K562 (cell line): ENCODE data around the gene PRR7. TPM values are rescaled to one million over a fixed set of nuclear protein-coding genes. Genes with fewer than 3 reads are reported as not detected.

ENCODE experiments used
- EHMT2 ChIP-seq: fragments of 450-650 bp; IDR thresholded peaks from 2 replicates; pipeline ENCODE4 v1.6.1; 2018; ENCODE audit warnings: antibody characterized with exemption
- HMGXB4 ChIP-seq: sonication (generic); formaldehyde crosslinking; IDR thresholded peaks from 2 replicates; pipeline ENCODE4 v1.8.1; 2023; ENCODE audit warnings: mild to moderate bottlenecking, missing genetic modification reagents
- IFI16 ChIP-seq: fragments of 250-450 bp; sonication (Bioruptor Pico); IDR thresholded peaks from 2 replicates; pipeline ENCODE4 v2.1.2; 2022; ENCODE audit warnings: mild to moderate bottlenecking, inconsistent platforms
- JUNB ChIP-seq: fragments of 450-650 bp; formaldehyde crosslinking; conservative IDR thresholded peaks from 2 replicates; pipeline ENCODE4 v1.4.0; 2020; ENCODE audit warnings: mild to moderate bottlenecking
- MAZ ChIP-seq, 2 experiments: fragments of 450-650 bp in 1 of 2; sonication (generic) in 1 of 2; formaldehyde crosslinking; IDR thresholded peaks in 1 of 2; conservative IDR thresholded peaks in 1 of 2; 2 replicates each; pipeline versions ENCODE4 v1.4.0 to v1.5.0; 2020; ENCODE audit warnings: mild to moderate bottlenecking in 1 of 2, missing genetic modification reagents in 1 of 2
- RCOR1 ChIP-seq, 2 experiments: IDR thresholded peaks; 2 replicates each; pipeline ENCODE4 v1.6.1; 2012; ENCODE audit warnings: low read depth in 2 of 2, low read length in 2 of 2, borderline replicate concordance in 1 of 2, improper control_type of control experiment in 1 of 2
- REST ChIP-seq, 2 experiments: fragments of 450-650 bp; formaldehyde crosslinking in 1 of 2; IDR thresholded peaks; 2 replicates each; pipeline versions ENCODE4 v1.4.0 to v1.6.1; 2014 to 2020; ENCODE audit warnings: mild to moderate bottlenecking in 2 of 2, borderline replicate concordance in 1 of 2, low read depth in 1 of 2
- RNF219 ChIP-seq: fragments of 250-450 bp; sonication (Bioruptor Pico); IDR thresholded peaks from 2 replicates; pipeline ENCODE4 v1.5.0; 2022; ENCODE audit warnings: mild to moderate bottlenecking
- SP2 ChIP-seq: IDR thresholded peaks from 2 replicates; pipeline ENCODE4 v1.6.1; 2011; ENCODE audit warnings: mild to moderate bottlenecking, low read depth, low read length, moderate library complexity; ENCODE audit not compliant: poor library complexity, severe bottlenecking; ENCODE audit errors: extremely low read depth
- ZNF184 ChIP-seq: sonication (generic); formaldehyde crosslinking; IDR thresholded peaks from 2 replicates; pipeline ENCODE4 v1.5.0; 2020; ENCODE audit warnings: missing genetic modification reagents
- ZNF695 ChIP-seq: fragments of 450-650 bp; formaldehyde crosslinking; IDR thresholded peaks from 2 replicates; pipeline ENCODE4 v1.4.0; 2020; ENCODE audit warnings: mild to moderate bottlenecking, moderate library complexity
- ZNF79 ChIP-seq: fragments of 250-450 bp; sonication (Bioruptor Pico); IDR thresholded peaks from 2 replicates; pipeline ENCODE4 v1.4.0; 2020; ENCODE audit warnings: low read depth, mild to moderate bottlenecking, moderate library complexity
- polyA plus RNA-seq, 8 experiments: library from polyadenylated mRNA; depleted of rRNA in 4 of 8; stranded (reverse) in 5 of 8; unstranded in 3 of 8; fragments of >200 nt; fragmentation: Nextera tagmentation in 2 of 8; fragmentation: Illumina TruSeq in 1 of 8; extraction: Ambion mirVana in 2 of 8; extraction: Trizol in 1 of 8; gene quantifications; 2 replicates each; pipeline versions ENCODE4 v1.2.1 to v1.2.3, GENCODE V29; 2011 to 2014; ENCODE audit warnings: inconsistent platforms in 1 of 8, missing spikeins in 1 of 8
- total RNA-seq, 7 experiments: library from RNA; depleted of rRNA in 6 of 7; stranded (reverse); fragments of >200 nt in 6 of 7; fragmentation: Illumina TruSeq in 2 of 7; extraction: Trizol in 2 of 7; gene quantifications; 2 replicates each; pipeline versions ENCODE4 v1.2.1 to v1.2.3, GENCODE V29; 2011 to 2021; ENCODE audit warnings: low replicate concordance in 1 of 7
- TF ChIP-seq, protein P1 (sequence below): fragments of 450-650 bp; IDR thresholded peaks from 2 replicates; pipeline ENCODE4 v1.6.1; 2017; ENCODE audit warnings: mild to moderate bottlenecking, moderate library complexity

PRR7 gene
- total and polyA plus RNA-seq, 9 of the 15 experiments (the other 6 are each of a cell fraction or from before 2014, with no cell fraction given) = 0.80 to 11.3 (median 10.4) TPM; not detected in 4

GRCh38 chr5:177454397-177455035 is 7.9 kb downstream of the PRR7 start (continued):
- TF ChIP-seq REST (IDR thresholded peaks at IDR 0.05; ENCODE audit: borderline replicate concordance) (peak; percentile 93), REST (CRISPR knock-in tag; IDR thresholded peaks at IDR 0.05; ENCODE audit: low read depth) (no peak; the same call in 1 of the 2 replicates), IFI16 (CRISPR knock-in tag) (no peak), SP2 (no peak), RCOR1 (IDR thresholded peaks at IDR 0.05; ENCODE audit: borderline replicate concordance in 1 of 2, low read depth in 2 of 2, low read length in 2 of 2) (peak in 1 of 2 experiments; percentile 69; a peak in 1 of 4 replicates), EHMT2 (no peak), ZNF79 (CRISPR knock-in tag) (no peak), MAZ (CRISPR knock-in tag; conservative IDR thresholded peaks at IDR 0.05 in 1 of 2, IDR thresholded peaks at IDR 0.05 in 1 of 2) (peak; percentile 85 to 87), ZNF695 (no peak), RNF219 (CRISPR knock-in tag) (no peak), ZNF184 (CRISPR knock-in tag) (no peak), HMGXB4 (0 out of 2 replicates have a peak, but pooled peaks have one; percentile 15), JUNB (CRISPR knock-in tag) (peak; percentile 98)
- TF ChIP-seq, protein P1, sequence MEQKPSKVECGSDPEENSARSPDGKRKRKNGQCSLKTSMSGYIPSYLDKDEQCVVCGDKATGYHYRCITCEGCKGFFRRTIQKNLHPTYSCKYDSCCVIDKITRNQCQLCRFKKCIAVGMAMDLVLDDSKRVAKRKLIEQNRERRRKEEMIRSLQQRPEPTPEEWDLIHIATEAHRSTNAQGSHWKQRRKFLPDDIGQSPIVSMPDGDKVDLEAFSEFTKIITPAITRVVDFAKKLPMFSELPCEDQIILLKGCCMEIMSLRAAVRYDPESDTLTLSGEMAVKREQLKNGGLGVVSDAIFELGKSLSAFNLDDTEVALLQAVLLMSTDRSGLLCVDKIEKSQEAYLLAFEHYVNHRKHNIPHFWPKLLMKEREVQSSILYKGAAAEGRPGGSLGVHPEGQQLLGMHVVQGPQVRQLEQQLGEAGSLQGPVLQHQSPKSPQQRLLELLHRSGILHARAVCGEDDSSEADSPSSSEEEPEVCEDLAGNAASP = no peak
